HepG2 (cell line): ENCODE data around the gene OAT. TPM values are rescaled to one million over a fixed set of nuclear protein-coding genes. Genes with fewer than 3 reads are reported as not detected.

Experiments used
- ATAC-seq: fragments of 200-7000 bp; cut with Tn5 transposase; 3 replicates; pipeline ENCODE4 v1.9.1; 2020; ENCODE audit warnings: mild to moderate bottlenecking, moderate library complexity
- BruUV-seq: library from RNA; stranded (reverse); fragments of 400-500 nt; replicated peaks from 2 replicates; lab custom pipeline; 2021; lab: Mats Ljungman, UMichigan
- CTCF ChIA-PET: fragments of 300-600 bp; formaldehyde crosslinking; extraction: SDS; loops from one replicate; lab custom pipeline; 2021; ENCODE audit warnings: low total read pairs, inconsistent platforms, low intra/inter-chr PET ratio; lab: Yijun Ruan, JAX
- POLR2A ChIA-PET: fragments of 350-600 bp; sonication (Branson Sonifier 250); formaldehyde crosslinking; loops from one replicate; lab custom pipeline; 2020; ENCODE audit warnings: antibody characterized with exemption, inconsistent platforms; lab: Yijun Ruan, JAX
- DNase-seq: peaks from one replicate; pipeline ENCODE4 v3.0.0-alpha.2; 2015; ENCODE audit warnings: low spot score
- FAIRE-seq: peaks from 3 replicates; lab custom pipeline; 2011; peaks lifted over from hg19 to GRCh38; lab: Jason Lieb, UNC
- H2AFZ ChIP-seq: one replicate; pipeline ENCODE4 v1.6.1; 2011; ENCODE audit warnings: low read length, inconsistent platforms
- H3K27ac ChIP-seq: fragments of 300-600 bp; 3 replicates; pipeline ENCODE4 v1.8.0; 2011; ENCODE audit warnings: mixed run types, mild to moderate bottlenecking, mixed read lengths, low read length, inconsistent platforms; ENCODE audit not compliant: insufficient read depth; ENCODE audit errors: extremely low read length
- H3K27me3 ChIP-seq, 2 experiments: fragments of 200-600 bp in 1 of 2; 2 replicates in 1 of 2; 3 replicates in 1 of 2; pipeline versions ENCODE4 v1.6.0 to v1.8.0; 2011; ENCODE audit warnings: low read length in 2 of 2, mild to moderate bottlenecking in 2 of 2, moderate library complexity in 2 of 2, inconsistent platforms in 1 of 2; ENCODE audit not compliant: insufficient read depth in 2 of 2, control insufficient read depth in 1 of 2
- H3K36me3 ChIP-seq, 2 experiments: fragments of 200-600 bp in 1 of 2; replicated peaks in 1 of 2; 2 replicates in 1 of 2; 3 replicates in 1 of 2; pipeline versions ENCODE4 v1.5.1 to v1.8.0; 2011; ENCODE audit warnings: low read length in 2 of 2, inconsistent platforms in 1 of 2; ENCODE audit not compliant: insufficient read depth in 2 of 2, control insufficient read depth in 1 of 2
- H3K4me1 ChIP-seq: 2 replicates; pipeline ENCODE4 v1.5.1; 2012; ENCODE audit warnings: low read length, inconsistent platforms; ENCODE audit not compliant: insufficient read depth
- H3K4me2 ChIP-seq: 2 replicates; pipeline ENCODE4 v1.6.0; 2011; ENCODE audit warnings: low read depth, low read length, inconsistent platforms
- H3K4me3 ChIP-seq, 3 experiments: fragments of 200-600 bp in 1 of 3; sonication (generic), shearing (Covaris generic) in 1 of 3; replicated peaks in 1 of 3; 2 replicates each; pipeline ENCODE4 v1.5.1; 2011 to 2016; ENCODE audit warnings: low read length in 3 of 3, inconsistent platforms in 2 of 3, low read depth in 2 of 3, mild to moderate bottlenecking in 2 of 3, control low read depth in 1 of 3, mixed read lengths in 1 of 3; ENCODE audit not compliant: insufficient read depth in 1 of 3
- H3K79me2 ChIP-seq: one replicate; pipeline ENCODE4 v1.6.1; 2011; ENCODE audit warnings: low read length, inconsistent platforms; ENCODE audit not compliant: insufficient read depth
- H3K9ac ChIP-seq: 2 replicates; pipeline ENCODE4 v1.6.0; 2011; ENCODE audit warnings: mild to moderate bottlenecking, low read depth, low read length, inconsistent platforms; ENCODE audit not compliant: insufficient read depth
- H3K9me3 ChIP-seq: 2 replicates; pipeline ENCODE4 v1.5.1; 2012; ENCODE audit warnings: mild to moderate bottlenecking, low read length
- H4K20me1 ChIP-seq: 2 replicates; pipeline ENCODE4 v1.6.0; 2011; ENCODE audit warnings: inconsistent platforms, mild to moderate bottlenecking, low read length, moderate library complexity; ENCODE audit not compliant: insufficient read depth
- EZH2 ChIP-seq: conservative IDR thresholded peaks from 2 replicates; pipeline ENCODE4 v1.6.1; 2012; ENCODE audit warnings: mild to moderate bottlenecking, low read depth, low read length, moderate library complexity
- GABPB1 ChIP-seq: IDR thresholded peaks from 2 replicates; pipeline ENCODE4 v1.6.1; 2016; ENCODE audit warnings: mild to moderate bottlenecking, missing genetic modification reagents, moderate library complexity, missing compliant biosample characterization
- HNRNPLL ChIP-seq: fragments of 200-400 bp; formaldehyde crosslinking; IDR thresholded peaks from 2 replicates; pipeline ENCODE4 v1.6.1; 2017; ENCODE audit warnings: mild to moderate bottlenecking, low read depth, low read length; ENCODE audit not compliant: poor library complexity, severe bottlenecking
- ZNF33A ChIP-seq: sonication (generic); formaldehyde crosslinking; IDR thresholded peaks from 2 replicates; pipeline ENCODE4 v1.5.1; 2020; ENCODE audit warnings: missing genetic modification reagents, mild to moderate bottlenecking, moderate library complexity, borderline replicate concordance
- WGBS: methylation state at CpG from one replicate; pipeline ENCODE4 v1.1.6; 2017; ENCODE audit warnings: low lambda C conversion rate; 5-methylcytosine and 5-hydroxymethylcytosine counted together
- in situ Hi-C: cut with HindIII; loops from 2 replicates; pipeline ENCODE4 v1.10.0; 2017; ENCODE audit warnings: low pct_unique_long_range_greater_than_20kb; ENCODE audit not compliant: extremely low pct_ligation_motif_present
- intact Hi-C: fragments of 100-400 bp; cut with micrococcal nuclease; formaldehyde crosslinking; loops from one replicate; pipeline ENCODE4 v1.10.0; 2022; ENCODE audit not compliant: unreplicated experiment
- polyA plus RNA-seq, 8 experiments: library from polyadenylated mRNA; depleted of rRNA in 3 of 8; stranded (reverse) in 7 of 8; unstranded in 1 of 8; fragments of >200 nt; fragmentation: Illumina TruSeq in 4 of 8; extraction: Trizol in 4 of 8; gene quantifications; 2 replicates each; pipeline versions ENCODE4 v1.2.1 to v1.2.3, GENCODE V29; 2011 to 2016; ENCODE audit warnings: low read depth in 4 of 8, missing spikeins in 1 of 8, mixed read lengths in 1 of 8; ENCODE audit not compliant: insufficient read depth in 1 of 8
- total RNA-seq, 5 experiments: library from RNA; depleted of rRNA; stranded (reverse); fragments of >200 nt; fragmentation: Illumina TruSeq; extraction: Trizol; gene quantifications; 2 replicates each; pipeline ENCODE4 v1.2.3, GENCODE V29; 2016; ENCODE audit warnings: low read depth in 1 of 5
- TF ChIP-seq, protein P1 (sequence below): sonication (generic); formaldehyde crosslinking; IDR thresholded peaks from 2 replicates; pipeline ENCODE4 v1.4.0; 2020; ENCODE audit warnings: missing genetic modification reagents
- TF ChIP-seq, protein P2 (sequence below): sonication (generic); formaldehyde crosslinking; IDR thresholded peaks from 2 replicates; pipeline ENCODE4 v1.5.0; 2020; ENCODE audit warnings: mild to moderate bottlenecking, missing genetic modification reagents, borderline replicate concordance

The OAT gene
- total and polyA plus RNA-seq, 2 of the 13 experiments (the other 11 are each of a cell fraction or from before 2014, with no cell fraction given), result 87.8 to 96.7 TPM

- H3K4me2 ChIP-seq, result 0 out of 2 replicates have a peak overlapping the region, but pooled peaks have one; percentile 7
- intact Hi-C loops, result no loop called here
- no peak for FAIRE-seq
- H3K9ac ChIP-seq, result no peak overlapping the region
- WGBS, result 23% methylated on average over 21 of the region's 26 CpGs
- no peaks in the 10 kb centered on the region for H3K9me3 ChIP-seq
- no peaks in the 10 kb centered on the region for H3K79me2 ChIP-seq
- ChIA-PET CTCF (no interaction called here), POLR2A (interaction anchor here (1.4 kb wide), 1 partner anchor 13 kb away, joined by 3 read pairs; the partner anchor contains the start of gene LHPP)
- TF ChIP-seq ZNF33A (CRISPR knock-in tag) (no peak), HNRNPLL (peak; percentile 18)
- ATAC-seq, result peak; percentile 21; the same call in 2 of the 3 replicates
- no TSS peak for BruUV-seq
- no peak for DNase-seq
- no peaks in the 10 kb centered on the region for H3K36me3 ChIP-seq
- H3K27ac ChIP-seq, result no peak overlapping the region
- no peak overlapping the region for H2AFZ ChIP-seq
- H3K4me3 ChIP-seq, result no peak overlapping the region
- H3K27me3 ChIP-seq, result peaks cover 13 to 69% of the 10 kb centered on the region in 2 experiments
- peaks cover 20% of the 10 kb centered on the region for H3K4me1 ChIP-seq
- in situ Hi-C loops, result no loop called here
- H4K20me1 ChIP-seq, result no peaks in the 10 kb centered on the region
Observed at GRCh38 chr10:124448696-124449169, 30.0 kb upstream of the OAT start.

DNA sequence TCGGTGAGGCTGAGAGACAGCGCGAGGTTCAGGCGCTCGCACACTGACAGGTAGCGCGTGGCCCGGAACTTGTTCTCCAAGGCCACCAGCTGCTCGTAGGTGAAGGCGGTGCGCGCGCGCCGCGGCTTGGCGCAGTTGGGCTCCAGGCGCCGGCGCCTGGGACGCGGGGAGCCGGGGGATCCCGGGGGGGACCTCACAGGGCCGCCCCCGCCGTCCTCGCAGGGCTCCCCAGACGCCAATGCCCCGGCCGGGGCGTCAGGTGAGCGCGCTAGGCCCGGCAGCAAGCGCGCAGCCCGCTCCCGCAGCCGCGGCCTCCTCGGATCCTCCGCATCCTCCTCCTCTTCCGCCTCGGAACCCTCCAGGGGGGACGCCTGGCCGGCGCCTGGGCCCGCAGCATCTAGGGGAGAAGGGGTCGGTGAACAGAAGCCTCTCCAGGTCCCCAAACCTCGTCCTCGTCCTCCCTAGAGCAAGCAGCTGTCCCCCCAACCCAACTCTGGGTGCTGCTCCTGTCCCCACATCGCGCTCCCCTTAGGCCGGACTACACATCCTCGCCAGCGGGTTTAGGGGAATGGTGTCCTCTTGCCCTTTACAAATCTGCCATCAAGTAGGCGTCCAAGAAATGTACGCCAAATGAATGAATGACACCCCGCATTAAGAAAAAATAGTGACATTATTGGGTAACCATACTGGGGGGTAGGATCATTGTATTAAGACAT is 29.2 kb upstream of the OAT start:
- ATAC-seq, result peak; percentile 33; the same call in 2 of the 3 replicates
- no TSS peak for BruUV-seq
- in situ Hi-C loops (no loop called here), intact Hi-C loops (no loop called here)
- no peaks in the 10 kb centered on the region for H3K9me3 ChIP-seq
- H4K20me1 ChIP-seq, result no peaks in the 10 kb centered on the region
- no peaks in the 10 kb centered on the region for H3K36me3 ChIP-seq
- peak overlapping the region; percentile 55 for H3K4me2 ChIP-seq
- H3K27ac ChIP-seq, result no peak overlapping the region
- CTCF ChIA-PET, result no interaction called here
- peaks cover 13 to 65% of the 10 kb centered on the region in 2 experiments for H3K27me3 ChIP-seq
- H3K4me1 ChIP-seq, result peaks cover 20% of the 10 kb centered on the region
- no peak overlapping the region for H2AFZ ChIP-seq
- peak overlapping the region in 1 of 3 experiments; percentile 46; a peak in 1 of 6 replicates for H3K4me3 ChIP-seq
- no peak for DNase-seq
- POLR2A ChIA-PET, result no interaction called here
- no peak for FAIRE-seq
- WGBS, result 56% methylated on average over 10 of the region's 60 CpGs
- H3K9ac ChIP-seq, result no peak overlapping the region
- no peaks in the 10 kb centered on the region for H3K79me2 ChIP-seq
- TF ChIP-seq, protein P1, sequence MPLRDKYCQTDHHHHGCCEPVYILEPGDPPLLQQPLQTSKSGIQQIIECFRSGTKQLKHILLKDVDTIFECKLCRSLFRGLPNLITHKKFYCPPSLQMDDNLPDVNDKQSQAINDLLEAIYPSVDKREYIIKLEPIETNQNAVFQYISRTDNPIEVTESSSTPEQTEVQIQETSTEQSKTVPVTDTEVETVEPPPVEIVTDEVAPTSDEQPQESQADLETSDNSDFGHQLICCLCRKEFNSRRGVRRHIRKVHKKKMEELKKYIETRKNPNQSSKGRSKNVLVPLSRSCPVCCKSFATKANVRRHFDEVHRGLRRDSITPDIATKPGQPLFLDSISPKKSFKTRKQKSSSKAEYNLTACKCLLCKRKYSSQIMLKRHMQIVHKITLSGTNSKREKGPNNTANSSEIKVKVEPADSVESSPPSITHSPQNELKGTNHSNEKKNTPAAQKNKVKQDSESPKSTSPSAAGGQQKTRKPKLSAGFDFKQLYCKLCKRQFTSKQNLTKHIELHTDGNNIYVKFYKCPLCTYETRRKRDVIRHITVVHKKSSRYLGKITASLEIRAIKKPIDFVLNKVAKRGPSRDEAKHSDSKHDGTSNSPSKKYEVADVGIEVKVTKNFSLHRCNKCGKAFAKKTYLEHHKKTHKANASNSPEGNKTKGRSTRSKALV (CRISPR knock-in tag), result peak; percentile 19; the same call in 1 of the 2 replicates
- TF ChIP-seq, protein P2, sequence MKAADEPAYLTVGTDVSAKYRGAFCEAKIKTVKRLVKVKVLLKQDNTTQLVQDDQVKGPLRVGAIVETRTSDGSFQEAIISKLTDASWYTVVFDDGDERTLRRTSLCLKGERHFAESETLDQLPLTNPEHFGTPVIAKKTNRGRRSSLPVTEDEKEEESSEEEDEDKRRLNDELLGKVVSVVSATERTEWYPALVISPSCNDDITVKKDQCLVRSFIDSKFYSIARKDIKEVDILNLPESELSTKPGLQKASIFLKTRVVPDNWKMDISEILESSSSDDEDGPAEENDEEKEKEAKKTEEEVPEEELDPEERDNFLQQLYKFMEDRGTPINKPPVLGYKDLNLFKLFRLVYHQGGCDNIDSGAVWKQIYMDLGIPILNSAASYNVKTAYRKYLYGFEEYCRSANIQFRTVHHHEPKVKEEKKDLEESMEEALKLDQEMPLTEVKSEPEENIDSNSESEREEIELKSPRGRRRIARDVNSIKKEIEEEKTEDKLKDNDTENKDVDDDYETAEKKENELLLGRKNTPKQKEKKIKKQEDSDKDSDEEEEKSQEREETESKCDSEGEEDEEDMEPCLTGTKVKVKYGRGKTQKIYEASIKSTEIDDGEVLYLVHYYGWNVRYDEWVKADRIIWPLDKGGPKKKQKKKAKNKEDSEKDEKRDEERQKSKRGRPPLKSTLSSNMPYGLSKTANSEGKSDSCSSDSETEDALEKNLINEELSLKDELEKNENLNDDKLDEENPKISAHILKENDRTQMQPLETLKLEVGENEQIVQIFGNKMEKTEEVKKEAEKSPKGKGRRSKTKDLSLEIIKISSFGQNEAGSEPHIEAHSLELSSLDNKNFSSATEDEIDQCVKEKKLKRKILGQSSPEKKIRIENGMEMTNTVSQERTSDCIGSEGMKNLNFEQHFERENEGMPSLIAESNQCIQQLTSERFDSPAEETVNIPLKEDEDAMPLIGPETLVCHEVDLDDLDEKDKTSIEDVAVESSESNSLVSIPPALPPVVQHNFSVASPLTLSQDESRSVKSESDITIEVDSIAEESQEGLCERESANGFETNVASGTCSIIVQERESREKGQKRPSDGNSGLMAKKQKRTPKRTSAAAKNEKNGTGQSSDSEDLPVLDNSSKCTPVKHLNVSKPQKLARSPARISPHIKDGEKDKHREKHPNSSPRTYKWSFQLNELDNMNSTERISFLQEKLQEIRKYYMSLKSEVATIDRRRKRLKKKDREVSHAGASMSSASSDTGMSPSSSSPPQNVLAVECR (CRISPR knock-in tag), result peak; percentile 27; the same call in 1 of the 2 replicates
- TF ChIP-seq EZH2, result 0 out of 2 replicates have a peak, but pooled peaks have one; percentile 17
- peak; percentile 51; the same call in 1 of the 2 replicates for TF ChIP-seq GABPB1 (CRISPR knock-in tag)
